HG02840 (cell line): ENCODE data around the gene GOLGA3.
"Not testable (repeated sequence)": the region's sequence is repeated elsewhere in the genome, so short reads cannot be mapped to it uniquely, and the experiment has no call there.

Source experiments
- ATAC-seq: cut with Tn5 transposase; IDR thresholded peaks from one replicate; pipeline ENCODE4 v1.9.1; 2021; ENCODE audit warnings: mild to moderate bottlenecking, moderate library complexity, moderate number of reproducible peaks; ENCODE audit not compliant: unreplicated experiment, low FRiP score

Gene GOLGA3

DNA sequence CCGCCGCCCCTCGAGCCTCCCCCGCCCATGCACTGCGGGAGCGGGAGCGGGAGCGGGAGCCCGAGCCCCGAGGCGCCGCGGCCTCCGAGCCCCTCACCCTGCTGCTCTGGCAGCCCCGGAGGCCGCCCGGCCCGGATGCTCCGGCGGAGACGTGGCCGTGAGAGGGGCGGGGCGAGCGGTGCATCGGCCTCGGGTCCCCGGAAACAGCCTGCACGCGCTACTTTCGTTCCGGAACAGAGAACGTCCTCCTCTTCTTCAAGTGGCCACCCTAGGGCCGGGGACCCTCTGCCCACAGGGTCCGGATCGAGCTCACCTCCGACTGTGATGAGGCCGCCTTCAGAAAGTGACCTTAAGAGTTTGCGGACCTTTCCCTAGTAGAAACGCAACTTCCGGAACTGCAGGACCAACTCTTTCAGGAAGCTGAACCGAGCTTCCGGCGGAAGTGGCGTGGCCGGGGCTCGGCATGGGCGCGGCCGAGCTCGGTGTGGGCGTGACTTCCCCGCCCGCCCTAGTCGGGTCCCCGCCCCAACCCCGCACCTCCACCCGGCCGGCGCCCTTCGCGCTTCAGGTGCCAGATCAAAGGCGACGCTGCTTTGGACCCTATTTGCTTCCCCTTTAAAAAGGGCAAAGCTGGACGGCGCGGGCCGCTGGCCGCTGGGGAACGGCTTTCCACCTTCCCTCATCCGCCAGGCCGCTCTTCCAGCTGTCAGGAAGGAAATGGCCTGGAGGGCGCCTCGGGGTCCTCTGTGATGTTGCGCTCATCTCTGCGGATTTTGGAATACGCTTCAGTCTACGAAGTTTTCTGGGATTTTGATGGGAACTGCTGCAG lies at the start of gene GOLGA3:
GOLGA3 (minus strand) TSS at position 164 of the 829 bp plus-strand sequence. CDS start 6,741 bp downstream, outside the sequence.
- ATAC-seq, result peak; percentile 89

DNA sequence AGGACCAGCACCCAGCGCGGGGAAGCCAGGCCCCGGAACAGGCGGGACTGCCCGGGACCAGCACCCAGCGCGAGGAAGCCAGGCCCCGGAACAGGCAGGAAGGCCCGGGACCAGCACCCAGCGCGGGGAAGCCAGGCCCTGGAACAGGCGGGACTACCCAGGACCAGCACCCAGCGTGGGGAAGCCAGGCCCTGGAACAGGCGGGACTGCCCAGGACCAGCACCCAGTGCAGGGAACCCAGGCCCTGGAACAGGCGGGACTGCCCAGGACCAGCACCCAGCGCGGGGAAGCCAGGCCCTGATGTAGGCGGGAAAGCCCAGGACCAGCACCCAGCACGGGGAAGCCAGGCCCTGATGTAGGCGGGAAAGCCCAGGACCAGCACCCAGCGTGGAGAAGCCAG lies 46.0 kb upstream of the GOLGA3 start:
- ATAC-seq, result not testable (repeated sequence)

DNA sequence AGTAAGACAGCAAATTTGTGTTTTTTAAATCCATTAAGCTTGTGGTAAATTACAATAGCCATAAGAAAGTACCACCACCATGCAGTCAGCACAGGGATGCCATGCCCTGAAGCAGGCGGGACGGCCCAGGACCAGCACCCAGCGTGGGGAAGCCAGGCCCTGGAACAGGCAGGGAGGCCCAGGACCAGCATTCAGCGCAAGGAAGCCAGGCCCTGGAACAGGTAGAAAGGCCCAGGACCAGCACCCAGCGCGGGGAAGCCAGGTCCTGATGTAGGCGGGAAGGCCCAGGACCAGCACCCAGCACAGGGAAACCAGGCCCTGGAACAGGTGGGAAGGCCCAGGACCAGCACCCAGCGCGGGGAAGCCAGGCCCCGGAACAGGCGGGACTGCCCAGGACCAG lies 45.5 kb upstream of the GOLGA3 start:
- ATAC-seq, result no peak

DNA sequence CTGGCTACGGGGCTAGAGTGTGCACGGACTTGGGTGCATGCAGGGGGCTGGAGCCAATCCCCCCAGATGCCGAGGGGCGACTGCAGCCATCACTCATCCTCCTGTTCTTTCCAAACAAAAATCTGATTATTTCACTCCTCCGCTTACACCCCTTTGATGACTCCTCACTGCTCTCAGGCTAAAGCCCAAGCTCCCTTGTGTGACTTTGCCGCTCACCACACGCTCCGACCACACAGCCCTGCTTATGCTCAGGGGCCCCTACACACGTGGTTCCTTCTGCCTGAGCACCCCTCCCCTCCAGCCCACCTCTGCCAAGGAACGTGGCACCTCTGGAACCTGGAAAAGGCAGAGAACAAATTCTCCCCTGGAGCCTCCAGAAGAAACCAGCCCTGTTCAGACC lies 45.1 kb upstream of the GOLGA3 start:
- ATAC-seq, result no peak

GRCh38 chr12:132872975-132873421 lies 44.3 kb upstream of the GOLGA3 start:
- no peak for ATAC-seq

DNA sequence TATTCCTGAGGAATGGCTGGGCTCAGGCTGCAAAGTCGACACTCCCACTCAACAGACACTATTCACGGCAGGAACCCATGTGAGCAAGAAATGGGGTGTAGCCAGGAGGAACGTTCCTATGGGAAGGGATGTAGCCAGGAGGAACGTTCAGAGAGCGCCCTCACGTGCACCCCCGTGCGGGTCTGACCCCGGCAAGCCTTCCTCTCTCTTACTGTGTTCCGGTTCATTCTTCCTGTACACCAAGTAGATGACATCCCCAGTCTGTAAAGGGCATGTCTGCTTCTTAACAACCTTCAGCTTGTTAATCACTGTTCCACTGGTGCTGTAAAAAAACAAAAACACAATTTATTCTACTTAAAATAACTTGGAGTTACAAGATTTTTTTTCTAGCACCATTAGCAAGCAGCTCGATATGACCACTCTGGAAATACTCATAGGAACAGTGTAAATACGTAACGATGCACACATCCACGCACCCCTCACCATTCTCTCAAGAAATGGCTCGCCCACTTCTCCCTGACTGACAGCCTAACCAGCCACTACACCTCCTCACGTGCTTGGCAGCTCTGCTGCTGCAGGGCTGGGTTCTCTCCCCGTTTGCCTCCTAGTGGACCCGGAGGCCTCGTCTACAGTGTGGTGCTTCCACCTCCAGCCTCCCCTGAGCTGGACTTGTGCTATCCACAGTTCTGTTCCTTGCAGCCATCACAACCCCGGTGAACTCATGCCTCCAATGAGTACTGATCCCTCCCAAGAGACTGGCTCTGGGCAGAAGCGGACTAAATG lies 43.6 kb upstream of the GOLGA3 start:
- ATAC-seq, result no peak

GRCh38 chr12:132869551-132869950 lies 40.9 kb upstream of the GOLGA3 start:
- no peak for ATAC-seq

GRCh38 chr12:132866251-132866828 lies 37.7 kb upstream of the GOLGA3 start:
- no peak for ATAC-seq

- ATAC-seq, result no peak
Measured at GRCh38 chr12:132861558-132861957, 32.9 kb upstream of the GOLGA3 start.

DNA sequence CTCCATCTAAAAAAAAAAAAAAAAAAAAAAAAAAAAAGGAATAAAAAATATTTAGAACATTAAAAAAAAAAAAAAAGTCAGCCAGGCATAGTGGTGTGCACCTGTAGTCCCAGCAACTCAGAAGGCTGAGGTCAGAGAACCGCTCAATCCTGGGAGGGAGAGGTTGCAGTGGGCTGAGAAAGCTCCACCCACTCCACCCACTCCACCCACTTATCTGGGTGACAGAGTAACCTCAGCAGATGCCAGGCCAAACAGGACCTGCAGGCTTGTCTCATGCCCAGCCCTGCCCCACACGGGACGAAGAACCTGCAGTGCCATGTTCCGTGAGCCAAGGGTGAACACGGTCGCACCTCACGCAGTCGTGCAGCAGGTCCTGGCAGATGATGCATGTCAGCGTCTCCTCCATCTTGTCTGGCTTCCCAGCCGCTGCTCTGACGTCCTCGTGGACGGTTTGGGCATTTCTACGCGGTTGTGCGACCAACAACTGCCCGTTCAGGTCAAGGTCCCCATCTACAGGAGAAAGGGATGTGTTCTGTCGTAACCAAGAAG lies 30.1 kb upstream of the GOLGA3 start:
- ATAC-seq, result no peak

GRCh38 chr12:132857019-132857418 lies 28.4 kb upstream of the GOLGA3 start:
- ATAC-seq, result not testable (repeated sequence)

DNA sequence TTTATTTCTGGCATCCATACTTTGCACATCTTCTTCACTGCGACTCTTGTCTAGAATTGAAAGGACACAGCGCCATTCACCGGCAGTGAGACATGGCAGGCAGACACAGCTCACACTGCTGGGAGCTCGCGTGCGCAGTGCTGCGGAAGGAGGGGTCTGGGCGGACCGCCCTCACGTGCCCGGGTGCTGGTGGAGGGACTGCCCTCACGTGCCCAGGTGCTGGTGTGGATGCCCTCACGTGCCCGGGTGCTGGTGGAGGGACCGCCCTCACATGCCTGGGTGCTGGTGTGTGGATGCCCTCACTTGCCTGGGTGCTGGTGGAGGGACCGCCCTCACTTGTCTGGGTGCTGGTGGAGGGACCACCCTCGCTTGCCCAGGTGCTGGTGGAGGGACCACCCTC lies 27.9 kb upstream of the GOLGA3 start:
- ATAC-seq, result no peak

- ATAC-seq, result not testable (repeated sequence)
Measured at GRCh38 chr12:132855211-132855610, 26.5 kb upstream of the GOLGA3 start.

DNA sequence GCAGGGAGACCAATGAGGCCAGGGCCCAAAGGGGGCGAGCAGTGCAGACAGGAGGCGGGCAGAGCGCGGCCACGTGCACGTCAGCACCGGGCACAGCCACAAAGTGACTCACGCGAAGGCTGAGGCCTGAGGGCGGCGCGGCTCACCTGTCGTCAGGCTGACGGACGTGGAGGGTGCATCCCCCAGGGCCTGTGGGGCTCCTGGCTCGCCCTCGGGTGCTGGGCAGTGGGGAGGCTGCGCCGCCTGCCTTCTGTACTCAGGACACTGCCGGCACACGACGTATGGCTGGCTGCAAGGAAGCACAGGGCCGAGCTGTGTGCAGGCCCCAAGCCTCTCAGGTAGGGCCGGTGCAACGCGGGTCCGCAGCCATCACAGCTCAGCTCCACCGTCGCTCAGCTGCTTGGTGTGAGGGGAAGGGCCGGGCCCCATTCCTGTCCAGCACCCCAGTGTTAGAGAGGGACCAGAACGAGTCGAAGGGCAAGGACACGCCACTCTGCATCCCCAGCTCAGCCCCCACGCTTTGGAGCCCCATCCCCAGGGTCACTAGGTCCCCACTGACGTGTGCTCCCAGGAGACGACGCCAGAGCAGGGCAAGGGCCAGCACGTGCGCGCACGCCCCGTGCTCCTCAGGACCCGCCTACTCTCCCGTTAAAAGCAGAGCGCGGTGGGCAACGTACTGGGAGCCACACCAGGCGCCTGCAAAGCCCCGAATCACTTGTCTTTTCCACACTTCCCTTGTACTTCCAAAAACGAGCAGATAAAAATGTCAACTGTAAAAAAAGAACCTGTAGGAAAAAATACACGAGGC lies 24.8 kb upstream of the GOLGA3 start:
- ATAC-seq, result no peak

DNA sequence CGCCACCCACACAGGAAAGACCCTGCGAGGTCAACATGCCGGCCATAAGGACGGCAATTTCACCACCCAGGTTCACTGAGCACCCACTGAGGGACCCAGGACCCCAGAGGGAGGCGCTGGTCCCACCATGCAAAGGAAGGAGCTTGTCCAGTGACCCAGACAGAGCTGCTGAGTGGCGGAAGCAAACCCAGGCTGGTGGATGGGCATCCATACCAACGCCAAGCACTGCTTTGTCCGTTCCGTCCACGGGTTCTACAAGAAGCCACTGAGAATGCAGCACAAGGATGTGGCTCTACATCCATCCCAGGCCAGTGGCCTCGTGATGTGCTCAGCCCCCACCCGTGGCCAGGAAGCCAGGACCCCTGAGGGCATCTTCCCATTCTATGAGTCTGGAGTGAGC lies 23.8 kb upstream of the GOLGA3 start:
- ATAC-seq, result no peak

- ATAC-seq, result no peak
Measured at GRCh38 chr12:132851465-132851864, 22.8 kb upstream of the GOLGA3 start.

DNA sequence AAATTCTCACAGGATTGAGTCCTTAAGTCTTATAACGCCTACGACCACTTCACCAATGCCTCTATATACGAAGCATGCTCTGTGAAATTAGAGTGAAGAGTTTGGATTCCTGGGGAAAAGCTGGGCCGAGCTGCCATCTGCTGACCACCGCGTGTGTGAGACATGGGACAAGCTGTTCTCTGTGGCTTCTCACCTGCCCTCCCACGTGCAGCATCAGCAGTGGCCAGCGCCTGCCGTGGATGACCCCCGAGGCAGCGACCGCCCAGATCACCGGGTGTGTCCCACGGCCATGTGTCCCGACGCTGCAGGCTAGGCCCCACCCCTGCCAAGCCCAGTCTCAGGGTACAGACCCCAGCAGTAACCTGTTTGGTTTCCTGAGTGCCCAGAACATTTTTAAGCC lies 21.6 kb upstream of the GOLGA3 start:
- ATAC-seq, result no peak

GRCh38 chr12:132848521-132848920 lies 19.9 kb upstream of the GOLGA3 start:
- ATAC-seq, result no peak

- no peak for ATAC-seq
Measured at GRCh38 chr12:132847363-132848356, 19.0 kb upstream of the GOLGA3 start.
